ENCODE results near the gene BUD23.

GRCh38 chr7:73702665-73703064, 19.3 kb downstream of the BUD23 start:
- no peak for TF ChIP-seq CTCF (conservative IDR thresholded peaks at IDR 0.05 in 1 of 2, IDR thresholded peaks at IDR 0.05 in 1 of 2; ENCODE audit: extremely low read depth in 1 of 2, insufficient read depth in 1 of 2, low read depth in 1 of 2, low read length in 2 of 2)
- TF ChIP-seq EZH2 (IDR thresholded peaks at IDR 0.05; ENCODE audit: borderline replicate concordance, low read length), result no peak
